GM21526 (cell line): ENCODE results near the gene LDB2.
"Not testable (repeated sequence)": the region's sequence is repeated elsewhere in the genome, so short reads cannot be mapped to it uniquely, and the experiment has no call there.

Source experiments
- ATAC-seq: cut with Tn5 transposase; IDR thresholded peaks from one replicate; pipeline ENCODE4 v1.9.1; 2021; ENCODE audit warnings: moderate library complexity; ENCODE audit not compliant: unreplicated experiment, low FRiP score

The LDB2 gene

DNA sequence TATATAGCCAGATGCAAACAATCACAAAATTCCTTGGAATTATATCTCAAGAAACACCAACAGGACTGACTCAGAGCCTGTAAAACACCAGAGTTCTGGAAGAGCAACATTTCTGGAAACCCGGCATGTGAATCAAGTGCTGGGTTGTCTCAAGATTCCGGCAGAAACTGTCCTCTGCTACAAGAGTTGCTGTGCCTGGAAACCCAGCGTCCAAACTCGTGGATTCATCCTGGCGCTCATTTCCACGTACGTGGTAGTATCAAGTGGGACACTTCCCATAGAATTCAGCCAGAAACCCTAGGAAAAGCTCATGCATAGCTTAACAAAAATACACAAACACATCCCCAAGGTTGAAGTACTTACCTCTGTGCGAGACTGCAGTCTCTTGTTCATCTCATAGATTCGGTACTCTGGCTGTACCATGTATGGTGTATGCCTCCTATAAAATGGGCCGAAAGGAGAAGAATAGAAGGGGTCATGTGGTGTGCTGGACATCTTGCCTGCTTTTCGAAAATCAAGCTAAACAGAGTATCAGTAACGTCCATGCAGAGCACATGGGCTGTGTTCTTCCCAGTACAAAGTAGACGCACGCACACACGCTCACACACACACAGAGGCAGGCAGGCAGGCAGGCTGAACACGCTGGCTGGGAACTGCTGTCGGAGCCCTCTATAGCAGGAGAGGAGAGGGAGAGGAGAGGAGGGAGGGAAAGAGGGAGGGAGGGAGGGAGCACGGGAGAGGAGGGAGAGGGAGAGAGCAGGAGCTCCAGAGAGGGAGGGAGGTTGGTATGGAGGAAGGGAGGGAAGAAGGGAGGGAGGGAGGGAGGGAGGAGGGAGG is at the start of gene LDB2:
LDB2 (minus strand) TSS at position 655 of the 837 bp plus-strand sequence.
- no peak for ATAC-seq

DNA sequence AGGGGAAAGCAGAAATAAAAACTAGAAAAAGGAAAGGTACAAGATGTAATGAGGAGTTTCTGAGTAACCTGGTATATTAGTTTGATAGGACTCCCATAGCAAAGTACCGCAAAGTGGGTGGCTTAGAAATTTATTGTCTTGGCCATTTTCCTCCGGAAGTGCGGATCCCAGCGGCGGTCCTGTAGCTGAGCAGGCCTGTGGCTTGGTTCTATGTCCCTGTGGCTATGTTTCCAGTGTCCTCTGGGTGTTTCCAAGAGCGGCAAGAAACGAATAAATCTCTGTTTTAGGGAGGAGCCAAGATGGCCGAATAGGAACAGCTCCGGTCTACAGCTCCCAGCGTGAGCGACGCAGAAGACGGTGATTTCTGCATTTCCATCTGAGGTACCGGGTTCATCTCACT is 44.0 kb upstream of the LDB2 start:
- no peak for ATAC-seq

DNA sequence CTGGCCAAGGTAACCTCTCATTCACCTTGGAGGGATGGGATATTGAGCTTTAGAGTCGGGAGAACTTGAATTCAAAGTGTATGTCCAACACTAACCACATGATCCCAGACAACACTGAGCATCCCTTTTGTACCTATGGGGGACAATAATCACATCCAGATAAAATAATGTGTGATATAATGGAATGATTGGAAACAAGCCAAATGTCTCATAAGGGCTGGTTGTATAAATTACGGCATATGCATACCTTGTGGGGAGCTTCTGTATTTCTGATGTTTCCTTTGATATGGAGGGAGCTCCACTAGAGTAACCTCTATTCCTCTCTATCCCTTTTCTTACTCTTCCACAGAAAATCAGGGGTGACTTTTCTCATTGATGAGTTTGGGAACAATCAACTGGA is 40.7 kb upstream of the LDB2 start:
- ATAC-seq = no peak

DNA sequence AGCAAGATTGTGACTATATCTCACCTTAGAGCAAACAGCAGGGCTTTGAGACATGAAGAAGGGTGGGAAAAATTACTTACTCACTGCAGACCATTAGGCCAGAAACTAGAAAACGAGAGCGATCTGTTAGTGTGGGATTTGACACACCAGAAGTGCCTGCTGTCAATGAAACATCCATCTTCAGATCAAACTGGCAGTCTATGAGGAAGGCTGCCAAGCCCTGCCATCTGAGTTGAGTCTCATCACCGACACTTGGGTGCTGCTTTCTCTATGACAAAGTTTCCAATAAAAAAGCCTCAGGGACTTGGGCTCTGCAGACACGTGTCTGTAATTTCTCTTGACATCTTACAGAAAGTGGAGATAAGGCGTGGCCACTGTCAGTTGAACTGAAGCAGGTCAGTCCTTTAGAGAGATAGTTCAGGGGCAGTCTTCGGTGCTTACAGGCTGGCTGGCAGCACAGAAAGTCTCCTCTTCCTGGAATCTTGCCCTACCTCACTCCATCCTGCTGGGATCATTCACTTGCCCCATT is 40.1 kb upstream of the LDB2 start:
- ATAC-seq = no peak

DNA sequence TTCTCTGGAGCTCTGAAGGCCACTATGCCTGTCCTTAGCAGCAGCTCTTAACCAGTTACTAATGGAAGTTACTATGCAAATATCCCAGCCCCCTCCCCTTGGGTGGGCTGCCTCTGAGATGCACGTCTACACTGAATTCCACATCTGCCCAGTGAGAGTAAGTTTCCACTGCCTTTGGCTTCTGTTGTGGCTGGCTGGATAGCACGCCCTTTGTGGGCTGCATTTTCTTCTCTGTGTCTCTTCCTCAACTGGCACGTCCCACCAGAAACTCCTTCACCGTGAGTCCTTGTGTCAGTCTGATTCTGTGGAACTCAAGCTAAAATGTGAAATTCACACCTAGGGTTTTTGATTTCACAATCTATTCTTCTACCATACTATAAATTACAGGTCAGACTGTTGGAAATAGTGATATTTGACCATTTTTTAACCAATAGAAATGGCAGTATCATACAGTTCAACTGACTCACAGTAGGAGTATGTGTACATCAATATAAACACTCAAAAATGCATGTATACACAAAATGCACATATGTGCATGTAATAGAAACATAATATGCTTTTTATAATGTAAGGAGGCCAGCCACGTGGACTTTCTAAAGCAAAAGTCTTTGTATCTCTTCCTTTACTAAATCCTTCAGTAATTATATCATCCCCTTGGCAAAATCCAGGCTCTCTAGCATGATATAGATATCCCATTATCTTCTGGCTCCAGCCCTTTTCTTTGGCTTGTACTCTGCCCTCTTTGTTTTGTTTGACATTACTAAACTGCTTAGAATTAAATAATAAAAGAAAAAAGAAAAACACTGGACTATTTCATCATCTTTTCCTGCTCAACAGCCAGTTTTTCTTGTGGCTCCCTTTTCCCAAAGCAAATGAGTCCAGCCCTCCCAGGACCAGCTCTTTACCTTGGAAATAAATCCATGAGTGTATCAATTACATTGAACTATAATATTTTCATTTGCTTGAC is 33.2 kb upstream of the LDB2 start:
- no peak for ATAC-seq

DNA sequence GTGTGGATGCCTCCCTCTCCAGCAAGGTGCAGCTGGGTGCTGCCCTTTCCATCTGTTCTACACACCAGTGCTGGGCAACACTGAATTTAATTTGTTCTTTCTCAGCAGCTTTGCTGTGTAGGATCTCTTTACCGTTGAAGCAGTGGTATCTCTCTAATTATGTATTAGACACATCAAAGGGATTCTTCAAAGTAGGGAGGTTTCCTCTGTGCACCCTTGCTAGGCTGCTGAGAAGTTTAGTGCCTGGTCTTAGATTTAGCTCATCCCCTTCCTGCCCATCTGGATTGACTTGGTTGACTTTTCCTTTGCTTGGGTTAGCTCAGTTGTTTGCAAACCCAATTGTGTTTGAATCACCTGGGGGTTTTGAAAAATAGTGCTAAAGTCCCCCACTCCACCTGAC is 27.8 kb upstream of the LDB2 start:
- ATAC-seq = no peak

DNA sequence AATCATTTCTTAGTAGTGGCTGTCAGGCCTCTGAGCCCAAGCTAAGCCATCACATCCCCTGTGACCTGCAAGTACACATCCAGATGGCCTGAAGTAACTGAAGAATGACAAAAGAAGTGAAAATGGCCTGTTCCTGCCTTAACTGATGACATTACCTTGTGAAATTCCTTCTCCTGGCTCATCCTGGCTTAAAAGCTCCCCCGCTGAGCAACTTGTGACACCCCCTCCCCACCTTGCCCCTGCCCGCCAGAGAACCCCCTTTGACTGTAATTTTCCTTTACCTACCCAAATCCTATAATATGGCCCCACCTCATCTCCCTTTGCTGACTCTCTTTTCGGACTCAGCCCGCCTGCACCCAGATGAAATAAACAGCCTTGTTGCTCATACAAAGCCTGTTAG is 20.3 kb upstream of the LDB2 start:
- ATAC-seq = not testable (repeated sequence)

DNA sequence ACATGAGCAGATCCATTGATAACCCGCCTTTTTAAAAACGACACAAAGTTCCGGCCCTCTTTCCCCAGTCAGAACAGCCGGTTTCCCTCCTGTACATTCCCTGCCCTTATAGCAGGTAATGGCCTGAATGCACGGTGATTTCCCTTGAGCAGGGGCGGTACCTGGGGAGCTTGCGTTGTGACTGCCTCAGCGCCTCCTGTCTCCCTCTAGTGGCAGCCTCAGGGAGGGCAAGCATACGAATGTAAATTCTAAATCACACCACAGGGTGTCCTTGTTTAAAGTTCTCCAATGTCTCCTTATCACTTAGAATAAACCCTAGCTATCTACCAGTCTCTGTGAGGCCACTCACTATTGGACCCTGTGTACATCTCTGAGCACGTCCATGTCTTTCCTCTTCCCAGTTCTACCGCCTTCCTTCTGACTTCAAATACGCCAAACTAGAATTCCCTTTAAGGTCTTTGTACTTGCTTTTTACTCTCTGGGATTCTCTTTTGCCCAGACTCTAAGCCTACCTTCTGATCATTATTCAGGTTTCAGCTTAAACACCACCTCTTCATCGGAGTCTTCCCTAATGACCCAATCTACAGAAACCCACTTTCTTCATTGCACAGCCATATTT is 18.4 kb upstream of the LDB2 start:
- ATAC-seq = peak; percentile 97

DNA sequence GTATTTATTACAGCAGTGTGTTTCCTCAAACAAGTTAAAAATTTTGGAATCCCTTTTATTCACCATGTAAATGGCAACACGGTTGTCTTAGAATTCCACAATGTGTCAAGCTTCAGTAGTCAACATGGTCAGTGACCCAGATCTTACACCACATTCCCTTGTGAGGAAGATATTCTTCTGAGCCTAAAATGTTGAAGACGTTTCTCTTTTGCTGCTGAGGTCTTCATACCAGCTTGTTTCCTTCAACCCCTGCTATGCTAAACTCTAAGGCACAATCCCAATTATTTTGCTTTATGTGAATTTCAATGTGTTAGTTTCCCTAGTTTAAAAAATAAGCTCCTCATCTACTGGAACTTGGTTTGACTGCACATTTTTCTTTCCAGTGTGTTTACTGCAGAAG is 17.6 kb upstream of the LDB2 start:
- no peak for ATAC-seq

DNA sequence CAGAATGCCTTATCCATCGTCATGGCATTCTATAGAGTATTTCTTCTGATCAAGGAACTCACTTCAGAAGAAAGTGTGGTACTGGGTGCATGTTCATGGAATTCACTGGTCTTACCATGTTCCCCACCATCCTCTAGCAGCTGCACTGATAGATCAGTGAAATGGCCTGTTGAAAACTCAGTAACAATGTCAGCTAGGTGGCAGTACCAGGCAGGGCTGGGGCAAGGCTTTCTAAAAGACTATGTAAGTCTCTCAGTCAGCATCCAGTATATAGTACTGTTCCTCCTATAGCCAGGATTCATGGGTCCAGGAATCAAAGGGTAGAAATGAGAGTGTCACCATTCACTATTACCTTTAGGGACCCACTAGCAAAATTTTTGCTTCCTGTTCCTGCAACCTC is 15.8 kb upstream of the LDB2 start:
- ATAC-seq = no peak

DNA sequence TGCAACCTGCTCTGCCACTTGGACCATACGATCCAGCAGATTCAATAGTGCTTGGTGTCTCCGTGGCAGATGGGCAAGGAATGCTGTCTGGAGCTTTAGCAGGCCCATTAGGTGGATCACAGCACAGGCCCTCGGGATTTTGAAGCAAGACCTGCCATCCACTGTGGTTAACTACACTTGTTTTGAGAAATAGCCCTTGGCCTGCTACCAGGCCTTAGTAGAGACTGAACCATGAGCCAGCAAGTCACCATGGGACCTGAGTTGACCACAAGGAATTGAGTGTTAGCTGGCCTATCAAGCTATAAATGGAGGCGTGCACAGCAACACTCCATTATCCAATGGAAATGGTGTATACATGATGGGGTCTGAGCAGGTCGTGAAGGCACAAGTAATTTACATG is 14.5 kb upstream of the LDB2 start:
- no peak for ATAC-seq

DNA sequence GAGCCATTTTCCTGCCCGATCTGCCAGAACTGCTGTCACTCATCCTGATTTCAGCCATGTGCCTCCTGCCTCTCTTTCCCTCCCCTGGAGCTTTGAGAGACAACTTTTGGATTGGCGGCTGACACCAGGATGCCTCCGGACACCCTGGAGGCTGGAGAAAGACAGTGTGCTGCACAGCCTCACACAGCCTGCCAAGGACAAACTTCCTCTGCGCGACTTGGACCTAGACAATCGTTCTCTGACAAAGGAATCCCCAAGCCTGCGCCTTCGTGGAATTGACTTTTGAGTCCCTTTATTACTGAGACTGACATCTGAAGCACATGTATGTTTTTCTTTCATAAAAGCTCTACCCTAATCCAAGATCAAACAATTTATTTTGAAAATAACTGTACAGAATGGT is 10.8 kb upstream of the LDB2 start:
- ATAC-seq = no peak

DNA sequence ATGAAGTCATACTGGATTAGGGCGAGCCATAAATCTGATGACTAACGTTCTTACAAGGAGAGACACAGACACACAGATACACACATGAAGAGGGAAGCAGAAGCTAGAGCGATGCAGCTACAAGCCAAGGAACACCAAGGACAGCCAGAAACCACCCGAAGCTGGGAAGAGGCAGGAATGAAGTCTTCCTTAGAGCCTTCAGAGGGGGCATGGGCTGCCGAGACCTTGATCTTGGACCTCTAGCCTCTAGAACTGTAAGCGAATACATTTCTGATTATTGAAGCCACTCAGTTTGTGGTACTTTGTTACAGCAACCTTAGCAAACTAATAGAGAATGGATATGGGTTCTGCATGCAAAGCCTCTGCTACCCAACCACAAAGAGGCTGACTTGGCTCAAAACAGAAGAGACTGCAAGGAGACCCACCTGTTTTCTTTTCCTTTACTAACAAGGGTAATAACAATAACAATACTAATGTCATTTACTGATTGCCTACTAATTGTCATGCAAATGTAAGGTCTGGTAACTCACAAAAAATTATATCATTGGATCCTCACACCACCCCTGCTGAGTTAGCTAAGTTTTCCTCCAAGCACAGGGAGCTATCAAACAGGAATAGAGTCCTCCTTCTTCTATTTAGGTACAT is 10.1 kb upstream of the LDB2 start:
- ATAC-seq = no peak

DNA sequence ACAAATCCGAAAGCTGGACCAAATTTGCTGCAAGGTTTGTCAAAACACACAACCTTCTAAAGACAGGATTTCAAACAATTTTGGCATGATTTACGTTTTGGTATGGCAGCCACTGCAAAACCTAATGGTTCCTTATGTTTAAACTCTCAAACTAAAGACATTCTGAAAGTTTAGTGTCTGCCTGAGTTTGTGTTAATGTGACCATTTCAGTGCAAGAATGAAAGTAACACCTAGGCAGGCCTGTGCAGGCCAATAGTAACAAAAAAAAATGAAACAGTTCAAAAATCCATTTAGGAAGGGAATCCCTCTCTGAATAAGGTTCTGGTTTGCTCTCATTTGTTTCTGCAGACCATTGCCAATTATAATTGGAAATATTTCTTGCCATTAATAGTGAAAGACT is 1.9 kb upstream of the LDB2 start:
- no peak for ATAC-seq

DNA sequence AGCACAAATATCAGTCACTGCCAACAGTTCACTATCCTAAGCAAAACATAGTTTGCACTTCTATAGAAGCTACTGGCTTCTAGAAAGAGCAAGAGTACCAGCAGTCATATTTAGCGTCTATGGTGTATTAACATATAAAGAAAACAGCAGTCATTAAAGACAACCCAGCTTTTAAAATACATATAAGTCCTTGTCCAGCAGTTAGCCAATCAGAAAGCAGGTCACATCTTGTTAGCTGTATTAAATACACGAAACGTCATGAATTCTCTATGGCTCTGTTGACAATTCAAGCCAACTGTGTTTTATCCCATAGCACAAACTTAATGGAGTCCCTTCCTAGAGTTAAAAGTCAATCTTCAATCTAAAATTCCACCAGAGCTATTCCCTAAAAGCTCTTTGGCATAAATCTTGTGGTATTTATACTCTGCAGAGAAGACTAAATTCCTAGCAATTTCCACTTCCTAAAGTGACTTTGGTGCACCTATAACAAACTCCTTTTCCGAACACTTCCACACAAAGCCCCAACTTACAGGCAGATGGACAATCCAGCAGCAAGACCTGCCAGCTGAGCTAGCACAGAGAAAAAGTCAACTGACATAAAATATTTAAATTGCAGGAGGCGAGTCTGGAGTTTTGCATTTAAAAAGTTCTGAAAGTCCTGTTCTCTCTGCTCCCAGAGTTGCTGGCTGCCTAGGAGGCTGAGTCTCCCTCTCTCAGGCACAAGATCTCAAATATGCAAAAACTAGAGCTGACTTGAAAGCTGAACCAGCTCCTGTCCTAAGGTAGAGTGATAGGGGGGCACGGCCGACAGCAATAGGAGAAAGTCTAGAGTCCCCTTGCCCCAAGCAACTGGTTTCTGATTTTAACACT is 1.3 kb downstream of the LDB2 start:
- ATAC-seq = no peak

DNA sequence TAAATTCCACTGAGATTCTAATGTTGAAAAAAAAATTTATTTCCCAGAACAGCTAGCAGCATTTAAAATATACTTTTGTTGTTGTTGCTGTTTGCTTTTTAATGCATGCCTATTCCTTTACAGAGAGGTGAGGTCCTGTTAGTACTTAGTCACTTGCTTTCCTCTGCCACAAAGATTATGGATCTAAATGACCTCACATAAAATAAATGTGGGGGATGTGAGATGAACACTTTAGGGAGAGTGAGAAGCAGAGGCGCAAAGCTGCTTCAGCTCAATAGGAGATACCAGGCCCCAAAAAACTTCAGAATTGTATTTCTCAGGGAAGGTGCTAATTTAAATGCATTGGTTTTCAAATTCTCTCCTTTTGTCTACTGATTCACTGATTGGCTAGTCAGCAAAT is 4.0 kb downstream of the LDB2 start:
- ATAC-seq = no peak

DNA sequence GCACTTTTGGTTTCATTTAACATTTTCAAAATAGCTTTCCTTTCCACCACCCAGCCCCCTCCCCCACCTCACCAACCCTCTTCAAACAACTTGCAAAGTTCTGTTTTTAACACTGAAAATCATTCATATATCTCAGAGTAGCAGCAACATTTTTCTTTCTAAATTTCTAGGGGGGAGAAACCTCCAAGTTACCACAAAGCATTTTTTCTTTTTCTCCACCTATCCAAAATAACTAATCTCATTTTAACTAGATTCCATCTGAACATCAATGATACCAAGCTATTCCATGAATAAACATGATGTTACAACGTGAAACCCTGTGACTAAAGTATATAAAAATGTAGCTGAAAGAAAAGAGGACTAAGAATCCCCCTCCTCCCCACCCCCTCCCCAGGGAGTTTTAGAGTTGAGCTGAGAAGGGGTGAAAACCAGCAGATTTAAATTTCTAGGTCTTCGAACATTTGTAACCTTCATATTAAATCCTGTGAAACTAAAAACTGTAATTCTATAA is 5.2 kb downstream of the LDB2 start:
- ATAC-seq = no peak

DNA sequence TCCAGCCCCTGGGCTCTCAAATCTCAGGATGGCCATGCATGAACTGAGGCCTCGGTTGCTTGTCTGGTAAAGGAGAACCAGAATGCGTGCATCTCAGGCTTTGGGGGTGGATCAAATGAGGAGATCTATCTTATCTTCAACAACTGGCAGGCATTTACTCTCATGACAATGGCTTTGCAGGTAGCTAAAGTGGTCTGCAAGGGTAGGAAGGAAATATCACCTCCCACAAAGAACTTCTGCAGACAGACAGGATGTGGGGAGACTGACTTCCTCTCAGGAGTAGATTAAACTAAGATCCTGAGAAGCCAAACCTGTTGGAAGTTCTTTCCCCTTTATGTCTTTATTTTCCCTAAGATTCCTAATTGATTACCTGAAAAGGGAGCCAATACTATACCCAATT is 7.8 kb downstream of the LDB2 start:
- no peak for ATAC-seq

DNA sequence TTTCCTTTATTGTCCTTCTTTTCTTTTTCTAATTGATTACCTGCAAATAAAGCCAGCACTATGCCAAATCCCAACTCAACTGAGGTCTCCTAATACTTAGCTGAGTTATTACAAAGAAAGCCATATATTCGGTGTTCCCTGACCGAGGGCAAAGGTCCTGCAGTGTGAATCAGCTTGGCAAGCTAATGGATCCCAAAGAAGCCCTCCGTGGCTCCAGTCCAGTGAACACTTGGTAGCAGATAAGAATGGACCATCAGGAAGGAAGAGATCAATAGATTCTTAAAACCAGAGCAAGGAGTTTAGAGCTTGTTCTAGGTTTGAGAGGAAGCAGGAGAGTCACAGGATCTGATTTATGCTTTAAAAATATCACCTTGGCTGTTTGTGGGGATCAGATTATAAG is 8.5 kb downstream of the LDB2 start:
- no peak for ATAC-seq
